GM19455 (cell line): ENCODE data around the gene LRRIQ3.
"Not testable (repeated sequence)": the region's sequence is repeated elsewhere in the genome, so short reads cannot be mapped to it uniquely, and the experiment has no call there.

ENCODE experiments used
- ATAC-seq: cut with Tn5 transposase; IDR thresholded peaks from one replicate; pipeline ENCODE4 v1.9.1; 2021; ENCODE audit not compliant: unreplicated experiment

The LRRIQ3 gene

GRCh38 chr1:74117370-74117769 is 80.6 kb downstream of the LRRIQ3 start:
- ATAC-seq = not testable (repeated sequence)

- no peak for ATAC-seq
Observed at GRCh38 chr1:74113333-74113732, 84.6 kb downstream of the LRRIQ3 start.

GRCh38 chr1:74107394-74107793 is 90.6 kb downstream of the LRRIQ3 start:
- no peak for ATAC-seq

- ATAC-seq = no peak
Observed at GRCh38 chr1:74091371-74091770, 106.6 kb downstream of the LRRIQ3 start.

GRCh38 chr1:74083128-74083527 is 114.8 kb downstream of the LRRIQ3 start:
- no peak for ATAC-seq

GRCh38 chr1:74065081-74065480 is 132.9 kb downstream of the LRRIQ3 start:
- ATAC-seq = no peak

- ATAC-seq = no peak
Observed at GRCh38 chr1:74057719-74058118, 140.3 kb downstream of the LRRIQ3 start.

GRCh38 chr1:74053407-74053806 is 144.6 kb downstream of the LRRIQ3 start:
- ATAC-seq = no peak

- ATAC-seq = no peak
Observed at GRCh38 chr1:74050386-74050785, 147.6 kb downstream of the LRRIQ3 start.

- ATAC-seq = no peak
Observed at GRCh38 chr1:74038042-74038441, 159.9 kb downstream of the LRRIQ3 start.

GRCh38 chr1:74012583-74012982 is 185.4 kb downstream of the LRRIQ3 start:
- no peak for ATAC-seq

- no peak for ATAC-seq
Observed at GRCh38 chr1:74011736-74012135, 186.2 kb downstream of the LRRIQ3 start.

GRCh38 chr1:74010206-74010605 is 187.8 kb downstream of the LRRIQ3 start:
- ATAC-seq = no peak

GRCh38 chr1:74005533-74005932 is 192.4 kb downstream of the LRRIQ3 start:
- no peak for ATAC-seq

GRCh38 chr1:74003806-74004205 is 194.2 kb downstream of the LRRIQ3 start:
- no peak for ATAC-seq

- ATAC-seq = peak; percentile 82
Observed at GRCh38 chr1:73998348-73998959, 199.5 kb downstream of the LRRIQ3 start.

GRCh38 chr1:73980324-73981040 is 217.5 kb downstream of the LRRIQ3 start:
- no peak for ATAC-seq

- no peak for ATAC-seq
Observed at GRCh38 chr1:73979684-73980083, 218.3 kb downstream of the LRRIQ3 start.

GRCh38 chr1:73978964-73979363 is 219.0 kb downstream of the LRRIQ3 start:
- no peak for ATAC-seq
